ENCODE data around the gene LIMCH1. TPM values are rescaled to one million over a fixed set of nuclear protein-coding genes. Genes with fewer than 3 reads are reported as not detected.
"Not testable (repeated sequence)": the region's sequence is repeated elsewhere in the genome, so short reads cannot be mapped to it uniquely, and the experiment has no call there.

LIMCH1 gene
- total RNA-seq, 2 donors from 2014 or later = 9.3 to 24.1 TPM

- intact Hi-C loops (cut with DNase I) = no loop called here
- 71 to 72% methylated on average over 4 of the region's 4 CpGs for WGBS, 2 donors
- H3K36me3 ChIP-seq (replicated peaks in 1 of 2; ENCODE audit: insufficient read depth in 1 of 2, low read depth in 2 of 2) = no peaks in the 10 kb centered on the region
- H3K9me3 ChIP-seq = no peaks in the 10 kb centered on the region
- no peak overlapping the region for H3K4me3 ChIP-seq
- DNase-seq = no peak
- no peak overlapping the region for H3K27ac ChIP-seq
- no peaks in the 10 kb centered on the region for H3K27me3 ChIP-seq
- TF ChIP-seq POLR2A (IDR thresholded peaks at IDR 0.05) (no peak), CTCF (IDR thresholded peaks at IDR 0.05) (no peak)
- ATAC-seq = no peak
- peaks cover 3% of the 10 kb centered on the region for H3K4me1 ChIP-seq
Measured at GRCh38 chr4:41696763-41697162, 158.8 kb downstream of the LIMCH1 start.

GRCh38 chr4:41701983-41702382, 164.0 kb downstream of the LIMCH1 start:
- TF ChIP-seq CTCF (IDR thresholded peaks at IDR 0.05) (no peak), POLR2A (IDR thresholded peaks at IDR 0.05) (no peak)
- Histone ChIP-seq H3K4me1 (no peaks in the 10 kb centered on the region), H3K27me3 (no peaks in the 10 kb centered on the region), H3K36me3 (replicated peaks in 1 of 2; ENCODE audit: insufficient read depth in 1 of 2, low read depth in 2 of 2) (no peaks in the 10 kb centered on the region), H3K27ac (no peak overlapping the region), H3K9me3 (no peaks in the 10 kb centered on the region), H3K4me3 (no peak overlapping the region)
- ATAC-seq (no peak), DNase-seq (no peak)
- intact Hi-C loops (cut with DNase I) = no loop called here
- WGBS, 2 donors = 46 to 51% methylated on average over 3 of the region's 3 CpGs

- Histone ChIP-seq H3K27me3 (no peaks in the 10 kb centered on the region), H3K36me3 (replicated peaks in 1 of 2; ENCODE audit: insufficient read depth in 1 of 2, low read depth in 2 of 2) (no peaks in the 10 kb centered on the region), H3K4me3 (no peak overlapping the region), H3K27ac (no peak overlapping the region), H3K4me1 (no peaks in the 10 kb centered on the region), H3K9me3 (no peaks in the 10 kb centered on the region)
- intact Hi-C loops (cut with DNase I) = no loop called here
- no peak for DNase-seq
- 68 to 76% methylated on average over 4 of the region's 4 CpGs for WGBS, 2 donors
- no peak for ATAC-seq
- TF ChIP-seq CTCF (IDR thresholded peaks at IDR 0.05) (no peak), POLR2A (IDR thresholded peaks at IDR 0.05) (no peak)
Measured at GRCh38 chr4:41702770-41703169, 164.8 kb downstream of the LIMCH1 start.

GRCh38 chr4:41703785-41704184, 165.8 kb downstream of the LIMCH1 start:
- Histone ChIP-seq H3K4me1 (no peaks in the 10 kb centered on the region), H3K9me3 (no peaks in the 10 kb centered on the region), H3K27ac (no peak overlapping the region), H3K27me3 (no peaks in the 10 kb centered on the region), H3K36me3 (replicated peaks in 1 of 2; ENCODE audit: insufficient read depth in 1 of 2, low read depth in 2 of 2) (no peaks in the 10 kb centered on the region), H3K4me3 (no peak overlapping the region)
- ATAC-seq = no peak
- WGBS, 2 donors = 15 to 18% methylated on average over 3 of the region's 3 CpGs
- intact Hi-C loops (cut with DNase I) = no loop called here
- TF ChIP-seq CTCF (IDR thresholded peaks at IDR 0.05) (no peak), POLR2A (IDR thresholded peaks at IDR 0.05) (no peak)
- DNase-seq = no peak

GRCh38 chr4:41709844-41710481, 172.0 kb downstream of the LIMCH1 start:
- 68 to 70% methylated on average over 5 of the region's 5 CpGs for WGBS, 2 donors
- TF ChIP-seq POLR2A (IDR thresholded peaks at IDR 0.05) = no peak
- no peak for TF ChIP-seq CTCF (IDR thresholded peaks at IDR 0.05)
- no peaks in the 10 kb centered on the region for H3K4me1 ChIP-seq
- H3K4me3 ChIP-seq = no peak overlapping the region
- ATAC-seq (no peak), DNase-seq (no peak)
- no peaks in the 10 kb centered on the region for H3K27me3 ChIP-seq
- no peak overlapping the region for H3K27ac ChIP-seq
- no peaks in the 10 kb centered on the region for H3K36me3 ChIP-seq (replicated peaks in 1 of 2; ENCODE audit: insufficient read depth in 1 of 2, low read depth in 2 of 2)
- intact Hi-C loops (cut with DNase I) = no loop called here
- H3K9me3 ChIP-seq = no peaks in the 10 kb centered on the region

GRCh38 chr4:41711654-41712053, 173.7 kb downstream of the LIMCH1 start:
- H3K27me3 ChIP-seq; H3K4me1 ChIP-seq; H3K36me3 ChIP-seq (replicated peaks in 1 of 2; ENCODE audit: insufficient read depth in 1 of 2, low read depth in 2 of 2); H3K4me3 ChIP-seq; ATAC-seq; intact Hi-C loops (cut with DNase I); DNase-seq; H3K27ac ChIP-seq; H3K9me3 ChIP-seq: not testable (repeated sequence)
- 80 to 83% methylated on average over 2 of the region's 2 CpGs for WGBS, 2 donors

All from body of pancreas (tissue), 4 donors.